NCI-H1930 (cell line): ENCODE results near the gene RER1.

Experiments
- DNase-seq, 2 experiments: peaks; one replicate each; lab custom pipeline; 2025; lab: John Stamatoyannopoulos, UW

RER1 gene, protein sequence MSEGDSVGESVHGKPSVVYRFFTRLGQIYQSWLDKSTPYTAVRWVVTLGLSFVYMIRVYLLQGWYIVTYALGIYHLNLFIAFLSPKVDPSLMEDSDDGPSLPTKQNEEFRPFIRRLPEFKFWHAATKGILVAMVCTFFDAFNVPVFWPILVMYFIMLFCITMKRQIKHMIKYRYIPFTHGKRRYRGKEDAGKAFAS

DNA sequence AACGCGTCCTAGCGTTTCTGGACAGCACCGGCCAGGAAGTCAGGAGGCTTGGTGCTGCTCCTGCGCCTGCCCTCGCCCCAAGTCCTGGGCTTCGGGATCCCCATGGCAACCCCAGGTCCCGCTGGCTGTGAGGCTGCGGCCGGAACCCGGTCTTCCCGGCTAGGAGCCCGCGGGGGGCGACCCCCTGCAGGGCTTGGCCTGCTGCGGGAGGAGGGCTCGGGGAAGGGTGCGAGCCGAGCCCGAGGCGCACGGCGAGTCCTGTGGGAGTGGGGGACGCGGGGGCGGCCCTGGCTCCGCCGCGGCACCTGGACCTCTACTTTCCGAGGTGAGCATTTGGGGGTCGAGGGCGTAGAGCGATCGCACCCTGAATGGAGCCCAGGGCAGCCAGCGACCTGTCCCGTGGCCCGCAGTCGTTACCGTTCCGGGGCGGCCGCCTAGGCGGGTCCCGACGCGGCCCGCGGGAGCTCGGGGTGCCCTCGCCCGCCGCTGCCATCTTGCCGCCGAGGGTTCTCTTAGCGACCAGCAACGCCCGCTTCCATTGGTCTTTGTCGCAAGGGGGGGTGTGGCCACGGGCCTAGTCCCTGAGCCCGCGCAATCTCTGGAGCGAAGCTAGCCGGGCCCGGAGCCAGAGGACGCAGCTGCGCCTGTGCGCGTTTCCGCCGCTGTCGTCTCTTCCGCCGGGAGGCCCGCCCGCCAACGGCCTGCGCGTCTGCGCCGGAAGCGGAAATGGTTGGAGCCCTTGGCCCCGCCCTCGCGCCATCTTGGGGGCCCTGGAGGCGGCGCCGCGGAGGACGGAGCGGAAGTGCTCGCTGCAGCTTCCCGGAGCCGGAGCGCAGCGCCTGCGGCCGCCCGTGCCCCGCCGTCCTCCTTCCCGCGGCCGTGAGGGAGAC is at the start of gene RER1, which contains the start of gene MORN1:
Gene RER1 (plus strand): TSS at position 801 of the 890 bp plus-strand sequence. CDS start 3,950 bp downstream, outside the sequence.
Gene MORN1 (minus strand): TSS at position 514 of the 890 bp plus-strand sequence. CDS start 21 bp downstream, at position 493.
- peak; percentile 95 to 99 for DNase-seq

DNA sequence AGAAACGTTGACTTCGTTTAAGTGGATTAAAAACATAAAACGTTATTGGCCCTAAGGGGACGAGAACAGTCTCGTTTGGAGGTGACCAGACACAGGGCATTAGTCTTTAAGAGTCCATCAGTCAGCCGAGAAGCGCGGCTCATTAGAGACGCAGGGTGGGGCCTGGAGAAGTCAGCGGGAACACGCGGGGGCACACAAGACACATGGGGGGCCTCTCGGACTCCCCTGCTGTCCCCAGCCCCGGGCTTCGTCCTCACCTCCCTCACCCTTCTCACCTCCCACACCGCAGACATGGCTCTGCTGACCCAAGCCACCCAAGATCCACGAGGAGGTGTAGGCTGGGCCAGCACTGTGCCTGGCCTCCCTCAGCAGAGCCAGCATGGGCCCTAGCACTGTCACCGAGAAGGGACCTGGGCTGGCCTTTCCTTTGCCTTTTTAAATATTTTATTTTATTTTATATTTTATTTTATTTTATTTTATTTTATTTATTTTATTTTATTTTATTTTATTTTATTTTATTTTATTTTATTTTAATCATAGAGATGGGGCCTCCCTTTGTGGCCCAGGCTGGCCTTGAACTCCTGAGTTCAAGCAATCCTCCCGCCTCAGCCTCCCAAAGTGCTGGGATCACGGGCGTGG is 49.1 kb upstream of the RER1 start:
- no peak for DNase-seq

DNA sequence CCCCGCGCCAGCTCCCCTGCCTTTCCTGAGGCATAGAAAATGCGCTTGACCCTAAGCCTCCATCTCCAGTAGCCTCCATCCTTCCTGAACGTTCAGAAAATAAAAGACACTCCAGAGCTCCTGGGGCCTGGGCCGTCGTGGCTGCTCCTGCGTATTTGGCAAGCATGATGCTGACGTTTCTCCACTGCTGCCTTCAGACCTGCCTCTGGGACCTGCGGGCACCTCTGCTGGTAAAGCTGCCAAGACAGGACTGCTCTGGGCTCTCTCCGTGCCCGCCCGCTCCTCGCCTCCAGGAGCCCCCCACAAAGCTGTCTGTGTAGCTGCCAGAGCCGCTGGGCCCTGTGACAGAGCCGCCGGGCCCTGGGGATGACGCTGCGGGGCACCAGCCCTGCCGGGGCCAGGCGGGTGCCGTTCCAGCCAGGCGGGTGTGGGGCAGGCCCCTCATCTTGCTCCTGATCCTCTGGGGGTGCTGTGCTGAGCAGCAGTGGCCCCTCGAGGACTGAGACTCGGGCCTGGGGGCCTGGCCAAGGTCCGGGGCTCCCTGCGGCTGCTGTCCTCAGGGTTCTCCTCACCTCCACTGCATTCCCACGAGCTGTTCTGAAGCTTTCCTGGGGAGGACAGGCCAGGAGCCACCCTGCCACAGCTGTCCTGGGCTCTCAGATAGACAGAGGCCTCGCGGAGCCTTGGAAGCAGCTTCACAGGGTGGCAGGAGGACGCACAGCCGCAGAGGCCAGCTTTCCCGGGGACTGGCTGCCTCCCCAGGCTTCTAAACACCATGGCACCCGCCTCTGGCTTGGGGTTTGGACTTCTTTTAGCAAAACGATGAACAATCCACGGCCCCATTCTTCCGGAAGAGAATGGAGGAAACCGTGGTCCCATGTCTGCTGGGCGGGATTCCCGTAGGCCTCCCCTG is 48.4 kb upstream of the RER1 start:
- DNase-seq, result no peak

DNA sequence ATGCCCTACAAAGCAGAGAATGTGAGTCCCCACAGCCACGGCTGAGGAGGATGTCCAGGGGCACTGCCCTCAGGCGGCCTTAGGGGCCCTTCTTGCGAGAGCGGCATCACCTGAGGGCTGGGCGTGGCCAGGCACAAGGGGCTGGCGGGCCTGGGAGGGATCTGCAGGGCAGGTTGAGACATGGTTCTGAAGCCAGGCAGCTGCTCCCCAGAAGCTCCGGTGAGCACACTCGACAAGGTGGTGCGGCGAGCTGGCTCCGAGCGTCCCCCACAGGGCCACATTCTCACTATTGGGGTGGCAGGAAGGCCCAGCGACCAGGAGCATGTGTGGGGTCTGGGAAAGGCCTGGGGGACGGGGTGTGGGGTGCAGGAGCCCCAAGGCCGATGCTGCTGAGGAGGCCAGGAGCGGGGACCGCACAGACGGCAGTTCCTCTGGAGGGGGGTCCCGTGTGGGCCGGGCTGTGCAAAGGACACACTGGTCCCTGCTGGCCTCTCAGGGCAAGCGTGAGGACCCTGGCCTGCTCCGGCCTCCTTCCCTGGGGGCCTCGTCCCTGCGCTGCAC is 47.4 kb upstream of the RER1 start:
- no peak for DNase-seq

DNA sequence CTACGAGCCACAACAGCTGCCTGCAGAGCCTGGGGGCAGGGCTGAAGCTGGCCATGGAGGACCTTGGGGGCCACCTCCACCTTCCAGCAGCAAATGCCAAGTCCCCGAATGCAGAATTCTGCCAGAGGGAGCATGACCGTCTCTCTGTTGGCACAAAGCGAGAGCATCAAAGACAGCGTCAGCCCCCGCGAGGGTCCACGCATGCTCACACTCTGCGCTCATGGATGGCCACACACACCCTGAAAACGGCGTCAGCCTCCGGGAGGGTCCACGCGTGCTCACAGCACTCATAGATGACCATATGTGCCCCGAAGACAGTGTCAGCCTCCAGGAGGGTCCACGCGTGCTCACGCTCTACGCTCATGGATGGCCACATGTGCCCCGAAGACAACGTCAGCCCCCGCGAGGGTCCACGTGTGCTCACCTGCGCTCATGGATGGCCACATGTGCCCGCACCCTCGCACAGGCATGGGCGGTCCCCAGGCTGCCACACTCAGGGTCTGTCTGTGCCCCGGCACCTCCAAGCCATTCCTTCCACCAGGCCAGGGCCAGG is 46.8 kb upstream of the RER1 start:
- DNase-seq, result no peak

DNA sequence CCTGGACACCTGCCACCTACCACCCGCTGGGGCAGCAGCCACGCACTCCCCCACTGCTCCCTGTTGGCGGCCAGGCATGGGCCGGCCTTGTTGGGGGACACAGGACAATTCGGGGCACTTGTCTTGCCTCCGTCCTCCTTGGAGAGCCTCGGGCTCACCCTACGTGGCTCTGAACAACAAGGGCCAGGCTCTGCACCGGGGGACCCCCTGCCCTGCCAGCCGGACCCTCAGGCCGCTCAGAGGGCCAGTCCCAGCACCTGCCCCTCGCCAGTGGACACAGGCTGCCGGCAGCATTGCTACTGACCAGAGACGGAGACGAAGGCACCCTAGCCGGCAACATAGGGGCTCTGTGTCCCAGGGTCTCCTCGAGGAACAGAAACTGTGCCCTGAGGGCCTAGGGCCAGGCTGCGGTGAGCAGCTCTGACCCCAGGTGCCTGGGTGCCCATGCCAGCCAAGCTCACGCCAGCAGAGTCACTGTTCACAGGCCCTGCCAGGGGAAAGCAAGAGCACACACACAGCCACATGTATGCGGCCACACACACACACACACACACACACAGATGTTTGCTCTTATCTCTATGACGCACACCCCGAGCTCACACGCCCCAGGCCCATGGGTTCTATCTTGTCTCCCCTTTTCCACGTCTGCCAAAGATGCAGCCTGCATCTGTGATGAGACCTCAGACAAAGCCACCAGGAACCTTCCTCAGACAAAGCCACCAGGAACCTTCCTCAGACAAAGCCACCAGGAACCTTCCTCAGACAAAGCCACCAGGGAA is 46.2 kb upstream of the RER1 start:
- DNase-seq, result no peak

DNA sequence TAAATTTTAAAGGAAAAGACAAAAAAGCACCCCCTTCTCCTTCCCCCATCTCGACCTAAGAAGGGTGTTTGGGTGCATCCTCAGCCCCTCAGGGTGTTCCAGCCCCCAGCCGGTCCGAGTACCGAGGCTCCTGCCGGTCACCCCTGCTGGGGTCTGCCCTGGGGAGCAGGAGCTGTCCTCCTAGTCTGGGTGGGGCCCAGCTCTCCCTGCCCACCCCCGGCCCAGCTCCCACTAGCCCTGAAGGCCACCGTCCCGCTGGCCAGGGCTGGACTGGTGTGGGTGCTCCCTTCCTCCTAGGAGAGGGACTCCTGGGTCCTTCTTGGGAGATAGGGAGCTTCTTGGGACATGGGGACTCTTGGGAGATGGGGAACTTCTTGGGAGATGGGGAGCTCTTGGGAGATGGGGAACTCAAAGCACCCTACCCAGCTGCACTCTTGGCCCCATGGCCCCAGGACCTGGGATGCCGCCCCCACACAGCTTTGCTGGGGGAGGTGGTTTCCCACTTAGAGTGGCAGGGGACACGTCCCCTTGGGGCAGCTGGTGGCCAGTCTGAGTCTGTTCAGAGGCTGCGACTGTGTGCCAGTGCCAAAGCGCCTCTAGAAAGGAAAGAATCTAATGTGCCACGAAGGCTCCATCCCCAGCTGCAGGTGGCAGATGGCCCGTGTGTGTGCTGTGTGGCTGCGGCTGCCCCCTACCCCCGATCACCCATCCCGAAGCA is 44.8 kb upstream of the RER1 start:
- no peak for DNase-seq

DNA sequence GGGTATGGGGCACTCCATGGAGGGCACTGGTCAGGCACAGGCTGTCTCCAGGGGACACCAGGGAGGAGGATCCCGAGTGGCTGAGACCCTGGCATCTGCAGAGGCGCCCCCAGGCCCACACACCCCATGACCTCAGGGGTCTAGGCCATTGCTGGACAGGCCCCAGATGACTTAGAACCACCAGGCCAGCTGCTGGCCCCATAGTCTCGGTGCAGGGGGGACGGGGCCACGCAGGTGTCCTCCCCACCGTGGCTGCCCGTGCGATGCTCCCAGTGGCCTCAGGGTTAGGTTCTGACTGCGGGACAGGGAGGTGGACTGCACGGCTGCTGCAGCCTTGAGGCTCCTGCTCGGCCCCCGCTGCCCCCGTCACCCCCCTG is 44.2 kb upstream of the RER1 start:
- no peak for DNase-seq

DNA sequence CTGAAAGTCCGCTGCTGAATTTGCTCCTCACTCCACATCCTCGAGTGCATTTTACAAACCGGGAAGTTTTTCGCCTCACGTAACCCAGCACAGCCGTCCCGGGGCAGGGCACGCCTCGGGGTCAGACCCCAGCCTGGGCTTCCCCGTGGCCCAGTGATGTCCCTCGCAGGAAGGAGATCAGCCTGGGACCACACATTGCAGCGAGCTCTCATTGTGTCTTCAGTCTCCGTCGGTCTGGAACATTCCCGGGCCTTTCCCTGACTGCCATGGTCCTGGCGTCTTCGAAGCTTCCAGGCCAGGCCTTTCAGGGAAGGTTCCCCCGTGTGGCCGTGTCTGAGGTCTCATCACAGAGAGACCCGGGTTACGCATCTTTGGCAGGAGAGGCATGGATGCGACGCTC is 43.7 kb upstream of the RER1 start:
- DNase-seq, result no peak

DNA sequence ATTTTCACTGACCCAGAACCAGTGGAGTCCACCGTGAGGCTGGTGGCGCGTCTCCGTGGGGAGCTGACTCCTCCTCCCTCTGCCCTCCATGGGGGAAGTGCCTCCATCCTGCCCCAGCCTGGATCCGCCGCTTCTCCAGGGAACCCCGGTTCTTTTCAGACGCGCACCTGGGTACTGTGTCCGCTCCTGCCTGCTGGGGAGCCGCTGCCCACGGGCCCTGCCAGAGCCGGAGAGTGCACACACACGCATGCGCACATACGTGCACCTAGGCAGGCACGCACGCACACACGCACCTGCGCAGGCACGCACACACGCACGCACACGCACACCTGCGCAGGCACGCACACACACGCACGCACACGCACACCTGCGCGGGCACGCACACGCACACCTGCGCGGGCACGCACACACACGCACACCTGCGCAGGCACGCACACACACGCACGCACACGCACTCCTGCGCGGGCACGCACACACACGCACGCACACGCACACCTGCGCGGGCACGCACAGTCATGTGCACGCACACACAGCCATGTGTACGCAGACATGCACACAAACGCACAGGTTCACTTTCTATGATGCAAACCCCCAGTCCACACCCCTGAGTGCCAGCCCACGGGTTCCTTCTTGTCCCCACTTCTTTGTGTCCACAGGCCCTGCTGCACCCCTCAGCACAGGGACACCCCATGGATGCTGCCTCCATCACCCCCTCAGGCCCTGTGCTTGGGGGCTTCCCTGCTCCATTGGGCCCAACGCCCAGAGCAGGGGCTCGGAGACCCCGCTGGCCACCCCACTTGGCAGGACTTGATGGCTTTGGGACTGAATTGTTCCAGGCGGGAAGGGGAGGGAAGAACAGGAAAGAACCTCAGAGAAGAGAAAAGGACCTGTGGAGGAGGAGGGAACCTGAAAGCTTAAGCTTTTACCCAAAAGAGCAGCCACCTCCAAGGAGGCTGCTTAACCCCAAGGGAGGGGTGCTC is 43.0 kb upstream of the RER1 start:
- no peak for DNase-seq

DNA sequence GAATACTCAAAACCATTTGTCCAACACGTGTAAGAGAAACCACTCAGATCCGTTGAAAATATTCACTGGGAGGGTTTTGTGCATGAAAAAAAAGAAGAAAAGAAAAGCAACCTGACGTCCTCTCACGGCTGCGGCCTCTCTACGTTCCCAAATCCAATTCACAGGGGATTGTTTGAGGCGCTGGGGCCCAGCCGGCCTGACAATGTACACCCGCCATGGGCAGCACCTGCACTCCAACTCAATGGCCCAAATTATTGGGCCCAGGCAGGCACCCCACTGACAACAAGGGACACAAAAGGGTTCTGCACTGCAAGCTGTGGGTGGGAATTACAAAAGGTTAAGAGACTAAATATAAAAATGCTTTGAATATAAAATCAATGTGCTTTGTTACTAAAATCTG is 41.8 kb upstream of the RER1 start:
- DNase-seq, result no peak

DNA sequence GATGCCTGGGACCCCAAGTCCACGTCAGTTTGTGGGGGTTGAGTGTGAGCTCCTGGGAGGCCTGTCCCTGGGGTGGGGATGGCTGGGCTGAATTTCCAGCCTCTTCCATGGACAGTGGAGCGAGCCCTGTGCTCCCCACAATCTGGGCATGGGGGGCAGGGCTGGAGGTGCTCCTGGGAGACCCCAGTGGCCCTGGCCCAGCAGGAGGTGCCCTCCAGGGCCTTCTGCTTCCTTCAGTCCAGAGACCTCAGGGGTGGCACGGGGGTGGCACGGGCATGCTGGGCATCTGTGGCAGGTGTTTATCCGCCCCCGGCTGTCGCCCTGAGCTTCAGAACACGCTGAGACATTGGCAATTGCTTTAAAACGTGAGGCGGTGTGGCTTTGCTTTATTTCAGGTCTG is 41.1 kb upstream of the RER1 start:
- DNase-seq, result no peak

DNA sequence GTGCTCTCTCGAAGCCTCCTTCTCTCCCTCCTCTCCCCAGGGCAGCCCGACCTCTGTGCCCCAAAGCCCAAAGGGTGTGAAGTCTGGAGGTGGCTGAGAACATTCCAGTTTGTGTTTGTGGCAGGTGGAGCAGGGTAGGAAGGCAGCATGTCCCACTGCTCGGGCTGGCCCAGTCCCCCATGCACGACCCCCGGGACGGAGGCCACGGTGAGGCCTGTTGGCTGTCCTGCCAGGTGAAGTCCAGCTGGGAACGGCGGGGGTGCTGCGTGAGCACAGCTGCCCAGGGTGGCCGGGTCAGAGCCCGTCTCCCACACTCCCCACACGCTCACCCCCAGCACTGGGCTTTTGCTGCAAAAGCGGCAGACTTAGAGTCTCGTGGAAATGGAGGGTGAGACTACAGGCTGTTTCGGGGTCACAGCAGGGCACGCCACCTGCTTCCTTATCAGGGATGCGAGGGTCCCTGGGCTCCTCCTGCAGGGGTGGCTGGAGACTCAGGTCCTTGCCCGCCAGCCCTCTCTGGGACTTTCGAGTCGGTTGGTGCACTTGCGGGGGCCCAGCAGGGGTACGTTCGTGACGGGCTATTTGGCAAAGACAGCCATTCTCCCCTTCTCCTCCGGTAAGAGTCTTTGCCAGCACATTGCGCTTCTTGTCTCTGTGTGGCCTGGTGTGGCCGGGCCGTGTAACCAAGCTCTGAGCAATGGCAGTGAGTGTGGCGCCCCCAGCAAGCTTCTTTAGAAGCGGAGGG is 40.6 kb upstream of the RER1 start:
- DNase-seq, result no peak

DNA sequence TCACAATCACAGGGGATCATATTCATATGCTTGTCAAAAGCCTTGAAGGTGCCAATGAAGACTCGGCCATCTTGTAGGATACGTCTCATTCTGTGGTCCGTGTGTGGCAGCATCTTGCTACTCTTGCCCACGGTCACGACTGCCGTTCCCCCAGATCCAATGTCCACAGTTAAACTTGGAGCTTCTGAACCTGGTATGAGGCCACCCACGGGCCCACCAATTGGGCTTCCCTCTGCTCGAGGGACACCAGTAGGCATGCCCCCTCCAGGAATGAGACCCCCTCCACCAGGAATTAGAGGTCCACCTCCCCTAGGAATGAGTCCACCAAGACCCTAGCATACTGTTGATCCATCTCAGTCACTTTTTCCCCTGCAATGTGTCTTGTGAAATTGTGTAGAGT is 39.9 kb upstream of the RER1 start:
- no peak for DNase-seq

DNA sequence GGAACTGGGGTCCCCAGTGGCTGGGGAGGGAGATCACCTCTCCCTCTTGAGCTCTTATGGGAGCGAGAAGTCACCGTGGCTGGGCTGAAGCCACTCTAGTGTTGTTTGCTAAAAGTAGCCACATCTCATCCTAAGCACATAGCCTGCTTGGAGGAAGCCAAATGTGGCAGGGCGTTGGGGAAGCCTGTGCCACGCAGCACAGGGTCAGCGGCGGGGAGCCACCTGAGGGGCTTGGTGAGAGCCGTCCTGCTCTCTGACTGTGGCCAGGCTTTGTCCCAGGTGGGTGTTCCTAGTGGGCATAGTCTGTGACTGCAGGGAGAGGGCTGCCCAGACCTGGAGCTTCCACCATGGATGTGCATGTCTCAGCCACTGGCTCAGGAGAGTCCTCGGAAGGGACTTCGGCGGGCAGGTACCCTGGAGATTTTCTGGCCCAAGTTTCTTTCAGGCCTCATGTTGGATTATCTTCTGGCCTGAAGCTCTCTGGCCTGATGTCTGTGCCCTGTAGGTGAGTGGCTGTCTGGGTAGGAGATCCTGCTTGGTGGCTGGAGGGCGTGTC is 39.2 kb upstream of the RER1 start:
- no peak for DNase-seq

DNA sequence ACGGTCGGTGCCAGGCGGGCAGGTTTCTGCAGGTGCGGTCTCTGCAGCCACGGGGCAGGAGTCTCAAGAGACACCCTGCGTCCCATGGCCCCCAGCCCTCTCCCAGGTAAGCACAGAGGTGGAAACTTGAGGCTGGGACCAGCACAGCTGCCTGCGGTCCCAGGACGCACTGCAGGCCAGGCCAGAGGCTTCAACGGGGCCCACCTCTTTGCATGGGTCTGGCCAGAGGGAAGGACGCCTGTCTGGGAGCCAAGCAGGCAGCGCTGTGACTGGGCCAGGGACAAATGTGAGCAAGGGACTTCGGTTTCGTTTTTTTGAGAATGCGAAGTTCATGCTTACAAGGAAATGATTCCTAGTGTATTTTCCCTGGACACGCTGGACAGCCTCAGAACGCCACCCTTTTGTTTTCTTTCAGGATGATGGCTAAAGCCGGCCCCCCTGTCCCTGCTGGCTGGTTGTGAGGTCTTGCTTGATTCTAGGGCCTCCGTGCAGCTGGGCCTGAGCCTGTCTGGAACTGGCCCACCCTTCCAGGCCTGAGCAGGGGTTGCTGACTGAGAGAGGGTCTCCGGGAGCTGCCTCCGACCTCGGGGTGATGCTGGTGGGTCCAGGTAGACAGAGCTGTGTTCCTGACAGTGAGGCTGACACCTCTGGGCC is 38.6 kb upstream of the RER1 start:
- no peak for DNase-seq
